ENCODE measurements around the gene MRC1. TPM values are rescaled to one million over a fixed set of nuclear protein-coding genes. Genes with fewer than 3 reads are reported as not detected.

MRC1 gene
- total and polyA plus RNA-seq, 2 donors (not counting 3 experiments of a cell fraction or from before 2014, with no cell fraction given) = 0.03 to 0.13 TPM

DNA sequence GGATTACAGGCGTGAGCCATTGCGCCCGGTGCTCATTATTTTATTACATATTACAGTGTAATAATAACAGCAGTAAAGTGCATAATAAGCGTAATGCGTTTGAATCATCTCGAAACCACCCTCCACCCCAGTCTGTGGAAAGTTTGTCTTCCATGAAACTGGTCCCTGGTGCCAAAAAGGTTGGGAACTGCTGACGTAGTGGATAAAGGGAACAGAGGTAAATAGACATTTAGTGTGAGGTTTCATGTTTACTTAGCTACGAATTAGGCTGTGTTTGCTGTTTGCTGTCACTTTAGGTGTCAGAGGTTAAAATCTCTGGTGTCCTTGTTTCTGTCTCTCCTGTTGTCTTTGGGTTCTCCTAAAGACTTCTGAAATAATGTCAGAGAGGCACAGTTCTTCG, 82.3 kb downstream of the MRC1 start:
- no TSS peak for BruUV-seq (replicated peaks)
- CTCF ChIA-PET = no interaction called here

More for the DNA sequence above, 82.3 kb downstream of the MRC1 start:
- Histone ChIP-seq H4K20me1 (replicated peaks; ENCODE audit: control insufficient read depth, extremely low read depth, insufficient read depth, low read length) (no peaks in the 10 kb centered on the region), H3K9me3 (replicated peaks; ENCODE audit: control insufficient read depth, insufficient read depth, low read length) (no peaks in the 10 kb centered on the region), H3K4me1 (ENCODE audit: control insufficient read depth, extremely low read depth, insufficient read depth, low read length) (no peaks in the 10 kb centered on the region), H3K4me2 (ENCODE audit: insufficient read depth, low read length) (no peak overlapping the region), H3K9me1 (replicated peaks; ENCODE audit: control insufficient read depth, extremely low read depth, insufficient read depth, low read length) (no peaks in the 10 kb centered on the region), H3K36me3 (ENCODE audit: control insufficient read depth in 2 of 2, extremely low read depth in 1 of 2, insufficient read depth in 2 of 2, low read length in 2 of 2) (no peaks in the 10 kb centered on the region), H3K27ac (ENCODE audit: insufficient read depth, low read depth, low read length) (no peak overlapping the region), H2AFZ (ENCODE audit: low read depth, low read length) (no peak overlapping the region), H3K9ac (replicated peaks; ENCODE audit: extremely low read depth, insufficient read depth, low read length) (no peak overlapping the region), H3K27me3 (ENCODE audit: control insufficient read depth in 2 of 2, insufficient read depth in 2 of 2, low read length in 2 of 2) (no peaks in the 10 kb centered on the region), H3K79me2 (ENCODE audit: control insufficient read depth, insufficient read depth, low read length) (no peaks in the 10 kb centered on the region), H3K4me3 (replicated peaks in 1 of 3; ENCODE audit: insufficient read depth in 1 of 3, low read depth in 1 of 3, low read length in 3 of 3) (no peak overlapping the region)
- intact Hi-C loops (cut with micrococcal nuclease) = no loop called here
- POLR2A ChIA-PET = no interaction called here
- FAIRE-seq (no peak), DNase-seq (ENCODE audit: low read depth, low spot score) (no peak)
- TF ChIP-seq EZH2 (IDR thresholded peaks at IDR 0.05; ENCODE audit: borderline replicate concordance, low read depth, low read length, severe bottlenecking) (no peak), MYC (IDR thresholded peaks at IDR 0.05; ENCODE audit: low read depth, low read length) (no peak), POLR2AphosphoS5 (IDR thresholded peaks at IDR 0.05; ENCODE audit: insufficient read depth, low read depth, low read length) (no peak), FOS (IDR thresholded peaks at IDR 0.05; ENCODE audit: borderline replicate concordance, insufficient read depth, low read length) (no peak), GATA2 (IDR thresholded peaks at IDR 0.05; ENCODE audit: insufficient read depth, insufficient read length, low read depth, low read length) (no peak), POLR2A (IDR thresholded peaks at IDR 0.05; ENCODE audit: low read depth, low read length) (no peak), JUN (IDR thresholded peaks at IDR 0.05; ENCODE audit: borderline replicate concordance, insufficient read depth, insufficient read length, low read depth) (no peak)
- TF ChIP-seq, protein P1, sequence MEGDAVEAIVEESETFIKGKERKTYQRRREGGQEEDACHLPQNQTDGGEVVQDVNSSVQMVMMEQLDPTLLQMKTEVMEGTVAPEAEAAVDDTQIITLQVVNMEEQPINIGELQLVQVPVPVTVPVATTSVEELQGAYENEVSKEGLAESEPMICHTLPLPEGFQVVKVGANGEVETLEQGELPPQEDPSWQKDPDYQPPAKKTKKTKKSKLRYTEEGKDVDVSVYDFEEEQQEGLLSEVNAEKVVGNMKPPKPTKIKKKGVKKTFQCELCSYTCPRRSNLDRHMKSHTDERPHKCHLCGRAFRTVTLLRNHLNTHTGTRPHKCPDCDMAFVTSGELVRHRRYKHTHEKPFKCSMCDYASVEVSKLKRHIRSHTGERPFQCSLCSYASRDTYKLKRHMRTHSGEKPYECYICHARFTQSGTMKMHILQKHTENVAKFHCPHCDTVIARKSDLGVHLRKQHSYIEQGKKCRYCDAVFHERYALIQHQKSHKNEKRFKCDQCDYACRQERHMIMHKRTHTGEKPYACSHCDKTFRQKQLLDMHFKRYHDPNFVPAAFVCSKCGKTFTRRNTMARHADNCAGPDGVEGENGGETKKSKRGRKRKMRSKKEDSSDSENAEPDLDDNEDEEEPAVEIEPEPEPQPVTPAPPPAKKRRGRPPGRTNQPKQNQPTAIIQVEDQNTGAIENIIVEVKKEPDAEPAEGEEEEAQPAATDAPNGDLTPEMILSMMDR (IDR thresholded peaks at IDR 0.05; ENCODE audit: extremely low read depth in 1 of 2, insufficient read depth in 1 of 2, low read depth in 1 of 2, low read length in 2 of 2) = no peak
- TF ChIP-seq, protein P2, sequence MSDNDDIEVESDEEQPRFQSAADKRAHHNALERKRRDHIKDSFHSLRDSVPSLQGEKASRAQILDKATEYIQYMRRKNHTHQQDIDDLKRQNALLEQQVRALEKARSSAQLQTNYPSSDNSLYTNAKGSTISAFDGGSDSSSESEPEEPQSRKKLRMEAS (IDR thresholded peaks at IDR 0.05; ENCODE audit: insufficient read depth, insufficient read length) = no peak
- dilution Hi-C loops (cut with MboI; ENCODE audit: extremely low pct_ligation_motif_present, low sequenced_read_pairs) = no loop called here
